Astrocyte (in vitro differentiated cells and primary cell): ENCODE data around the gene CDH20.

ENCODE experiments used
- CTCF ChIP-seq: IDR thresholded peaks from 2 replicates; pipeline ENCODE4 v1.5.1; 2011; ENCODE audit warnings: low read depth, mild to moderate bottlenecking, inconsistent platforms, low read length, moderate library complexity; ENCODE audit not compliant: insufficient read depth
- EZH2 ChIP-seq: IDR thresholded peaks from 2 replicates; pipeline ENCODE4 v1.6.1; 2012; ENCODE audit warnings: mild to moderate bottlenecking, low read length, inconsistent platforms; ENCODE audit not compliant: insufficient read depth

- no peak for TF ChIP-seq CTCF
- TF ChIP-seq EZH2: no peak
These were observed 212.3 kb downstream of the CDH20 start for GRCh38 chr18:61545281-61546245.
